ENCODE data around the gene RNF115.
"Not testable (repeated sequence)": the region's sequence is repeated elsewhere in the genome, so short reads cannot be mapped to it uniquely, and the experiment has no call there.

RNF115 gene

DNA sequence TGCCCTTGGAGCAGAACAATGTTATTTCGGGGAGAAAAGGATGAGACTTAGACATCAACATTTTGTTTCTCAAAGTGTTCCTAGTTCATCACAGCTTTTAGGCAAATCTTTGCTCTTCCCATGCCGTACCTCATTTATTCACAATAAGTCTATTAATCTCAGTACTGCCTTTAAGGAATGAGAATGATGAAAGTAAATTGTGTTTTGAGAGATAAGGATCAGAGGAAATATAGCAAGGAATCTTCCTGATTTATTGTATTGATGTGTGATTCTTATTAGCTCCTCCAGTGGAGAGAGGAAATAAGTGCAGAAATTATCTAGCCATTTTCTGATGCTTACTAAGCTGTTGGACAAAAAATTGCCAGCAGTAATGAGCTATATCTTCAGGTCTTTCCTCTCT is 2.1 kb upstream of the RNF115 start:
- no peak for DNase-seq

DNA sequence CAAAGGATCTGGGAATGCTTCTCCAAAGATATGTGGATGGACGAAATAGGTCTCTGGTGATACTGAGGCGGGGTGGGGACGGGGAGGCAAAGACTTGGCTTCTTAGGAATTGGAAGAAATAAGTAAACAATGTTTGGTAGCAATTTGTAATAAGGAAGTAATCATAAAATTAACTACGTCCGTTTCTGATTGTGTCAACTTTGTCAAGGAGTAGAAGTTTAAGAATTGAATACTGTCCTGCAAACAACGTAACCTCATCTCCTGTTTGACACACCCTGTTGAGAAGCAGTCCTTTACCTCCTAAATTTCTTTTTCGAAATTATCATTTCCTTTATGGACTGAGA is 576 bp upstream of the RNF115 start:
- DNase-seq, result no peak

DNA sequence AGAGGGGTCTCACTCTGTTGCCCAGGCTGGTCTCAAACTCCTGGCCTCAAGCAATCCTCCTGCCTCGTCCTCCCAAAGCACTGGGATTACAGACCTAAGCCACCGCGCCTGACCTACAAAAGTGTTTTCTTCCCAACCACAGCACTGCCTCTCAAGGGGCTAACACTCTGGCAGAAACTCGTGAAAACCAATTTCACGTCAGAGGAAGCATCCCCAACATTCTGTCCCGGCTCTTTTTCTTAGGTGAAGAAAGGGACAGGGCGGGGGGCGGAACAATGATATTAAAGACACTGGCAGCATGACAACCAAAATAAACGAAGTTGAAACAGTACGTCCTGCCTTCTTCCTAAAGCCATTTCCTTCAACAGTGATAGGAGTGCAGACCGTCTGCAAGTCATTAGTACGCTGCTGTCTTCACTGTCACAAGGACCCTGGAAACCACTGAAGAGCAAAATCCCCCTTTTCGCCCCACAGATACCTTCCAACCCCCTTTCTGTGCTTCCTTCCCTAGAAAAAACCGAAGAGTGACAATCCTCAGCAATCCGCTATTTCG is 1.0 kb downstream of the RNF115 start:
- not testable (repeated sequence) for DNase-seq

DNA sequence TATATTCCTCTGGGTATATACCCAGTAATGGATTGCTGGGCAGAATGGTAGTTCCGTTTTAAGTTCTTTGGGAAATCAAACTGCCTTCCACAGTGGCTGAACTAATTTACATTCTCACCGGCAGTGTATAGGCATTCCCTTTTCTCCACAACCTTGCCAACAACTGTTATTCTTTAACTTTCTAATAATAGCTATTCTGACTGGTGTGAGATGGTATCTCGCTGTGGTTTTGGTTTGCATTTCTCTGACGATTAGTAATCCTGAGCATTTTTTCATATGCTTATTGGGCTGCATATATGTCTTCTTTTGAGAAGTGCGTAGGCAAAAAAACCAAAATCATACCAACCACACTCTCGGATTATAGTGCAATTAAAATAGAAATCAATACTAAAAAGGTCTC is 5.8 kb downstream of the RNF115 start:
- DNase-seq, result not testable (repeated sequence)

DNA sequence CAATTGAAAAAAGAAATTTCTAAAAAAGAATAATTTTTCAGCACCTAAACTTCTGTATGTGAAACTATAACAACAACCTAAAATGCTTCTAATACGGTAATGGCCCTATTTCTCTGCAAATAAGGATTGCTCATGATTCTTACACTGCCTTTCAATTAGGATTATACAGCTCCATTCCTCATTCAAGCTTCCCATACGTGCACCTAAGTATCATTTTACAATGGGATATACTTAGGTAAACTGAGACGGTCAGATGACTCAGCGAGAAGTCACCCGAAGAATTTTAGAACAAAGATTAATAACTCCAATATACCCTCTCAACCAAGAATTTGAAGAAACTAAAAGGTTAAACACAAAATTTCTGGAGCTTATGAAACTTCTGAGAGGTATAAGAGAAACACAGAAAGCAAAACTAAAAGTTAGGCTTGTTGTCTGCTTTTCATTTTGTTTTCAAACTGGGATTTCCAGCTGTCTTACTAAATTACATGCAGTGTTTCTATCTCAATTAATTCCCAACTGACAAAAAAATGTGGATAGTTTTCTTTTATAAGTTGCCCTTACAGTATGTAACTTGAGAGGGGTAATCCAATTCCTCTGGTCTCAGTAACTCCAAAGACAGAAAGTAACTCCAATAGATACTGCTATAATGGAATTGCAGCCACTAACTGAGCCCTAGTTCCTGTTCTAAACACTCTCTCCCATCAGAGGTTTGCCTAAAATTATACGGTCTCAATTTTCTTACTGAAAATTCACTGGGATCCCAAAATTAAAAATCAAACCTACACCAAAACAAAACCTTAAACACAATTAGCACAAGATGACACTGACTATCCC is 10.7 kb downstream of the RNF115 start:
- not testable (repeated sequence) for DNase-seq

DNA sequence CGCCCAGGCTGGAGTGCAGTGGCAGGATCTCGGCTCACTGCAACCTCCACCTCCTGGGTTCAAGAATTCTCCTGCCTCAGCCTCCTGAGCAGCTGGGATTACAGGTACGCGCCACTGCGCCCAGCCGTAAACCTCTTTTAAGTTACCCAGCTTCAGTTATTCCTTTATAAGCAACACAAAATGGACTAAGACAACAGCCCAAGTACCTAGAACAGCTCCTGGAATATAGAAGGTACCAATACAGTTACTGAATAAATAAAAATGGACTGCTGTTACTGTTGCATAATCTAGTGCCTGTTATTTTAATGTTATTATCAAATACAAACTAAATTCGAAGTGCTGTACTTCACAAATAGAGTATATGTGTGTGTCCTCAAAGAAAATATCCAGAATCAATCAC is 17.1 kb downstream of the RNF115 start:
- no peak for DNase-seq

DNA sequence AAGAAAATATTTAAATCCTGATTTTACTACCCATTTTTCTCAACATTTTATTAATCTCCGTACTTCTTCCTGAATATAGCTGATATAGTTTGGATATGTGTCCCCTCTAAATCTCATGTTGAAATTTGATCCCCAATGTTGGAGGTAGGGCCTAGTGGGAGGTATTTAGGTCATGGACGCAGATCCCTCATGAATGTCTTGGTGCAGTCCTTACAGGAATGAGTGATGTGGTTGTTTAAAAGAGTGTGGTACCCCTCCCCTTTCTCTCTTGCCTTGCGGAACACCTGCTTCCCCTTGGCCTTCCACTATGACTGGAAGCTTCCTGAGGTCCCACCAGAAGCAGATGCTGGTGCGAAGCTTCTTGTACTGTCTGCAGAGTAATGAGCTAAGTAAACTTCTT is 17.5 kb downstream of the RNF115 start:
- no peak for DNase-seq

DNA sequence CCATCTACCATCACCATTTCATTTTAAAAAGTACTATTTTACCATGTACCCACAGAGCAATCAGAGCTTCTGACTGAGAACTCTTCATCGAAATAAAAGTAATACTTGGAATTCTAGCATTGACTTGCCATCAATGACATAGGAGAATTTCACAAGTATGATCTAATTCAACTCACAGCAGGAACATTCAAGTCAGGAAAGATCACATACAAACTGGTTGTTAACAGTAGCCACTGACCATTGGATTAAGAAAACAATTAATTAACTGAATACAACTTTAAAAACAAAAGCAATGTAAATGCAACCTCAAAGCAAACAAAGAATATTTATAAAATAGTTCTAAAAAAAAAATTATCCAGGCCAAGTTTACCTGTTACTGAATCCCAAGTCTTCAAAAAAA is 18.8 kb downstream of the RNF115 start:
- no peak for DNase-seq

DNA sequence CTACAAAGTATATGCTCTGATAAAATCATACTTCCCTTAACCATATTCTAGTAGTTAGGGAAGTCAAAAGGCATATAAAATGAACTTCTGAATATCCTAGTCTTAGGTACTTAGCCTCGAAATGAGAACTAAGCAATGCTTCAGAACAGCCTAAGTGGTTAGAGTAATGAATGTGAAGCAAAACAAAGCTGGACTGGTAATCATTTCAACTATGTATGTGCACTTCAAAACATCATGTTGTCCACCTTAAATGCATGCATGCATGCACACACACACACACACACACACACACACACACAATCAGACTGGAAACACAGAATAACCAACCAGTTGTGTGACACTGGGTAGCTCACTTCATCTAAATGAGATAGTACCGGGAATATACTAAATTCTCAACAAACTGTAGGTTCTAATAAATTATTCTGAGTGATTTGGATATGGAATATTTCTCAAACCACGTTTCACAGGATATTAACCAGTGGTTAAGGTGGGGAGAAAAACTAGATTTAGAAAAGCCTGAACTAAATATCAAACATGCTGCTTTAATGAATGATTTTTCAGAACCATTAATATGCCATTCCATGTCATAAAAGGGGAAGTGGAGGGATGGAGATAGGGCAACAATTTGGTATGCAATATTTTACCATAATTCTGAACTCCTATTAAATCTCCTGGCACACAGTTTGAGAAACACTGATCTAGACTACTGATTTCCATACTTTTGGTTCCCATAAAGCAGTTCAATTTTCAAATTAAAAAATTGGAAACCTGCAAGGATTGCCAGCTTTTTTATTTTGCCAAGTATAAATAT is 19.5 kb downstream of the RNF115 start:
- no peak for DNase-seq

DNA sequence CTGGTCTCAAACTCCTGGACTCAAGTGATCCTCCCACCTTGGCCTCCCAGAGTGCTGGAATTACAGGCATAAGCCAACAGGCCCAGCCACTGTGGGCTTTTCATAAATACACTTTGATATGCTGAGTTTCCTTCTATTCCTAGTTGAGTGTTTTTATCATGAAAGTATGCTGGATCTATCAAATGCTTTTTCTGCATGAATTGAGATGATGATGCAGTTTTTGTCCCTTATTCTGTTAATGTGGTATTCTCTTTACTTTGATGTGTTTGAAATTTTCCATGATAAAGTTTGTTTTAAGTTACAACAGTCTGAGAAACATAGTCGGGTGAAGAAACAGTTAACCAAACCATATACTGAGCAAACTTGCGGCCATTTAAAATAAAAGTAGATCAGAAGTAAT is 24.1 kb downstream of the RNF115 start:
- DNase-seq, result no peak

DNA sequence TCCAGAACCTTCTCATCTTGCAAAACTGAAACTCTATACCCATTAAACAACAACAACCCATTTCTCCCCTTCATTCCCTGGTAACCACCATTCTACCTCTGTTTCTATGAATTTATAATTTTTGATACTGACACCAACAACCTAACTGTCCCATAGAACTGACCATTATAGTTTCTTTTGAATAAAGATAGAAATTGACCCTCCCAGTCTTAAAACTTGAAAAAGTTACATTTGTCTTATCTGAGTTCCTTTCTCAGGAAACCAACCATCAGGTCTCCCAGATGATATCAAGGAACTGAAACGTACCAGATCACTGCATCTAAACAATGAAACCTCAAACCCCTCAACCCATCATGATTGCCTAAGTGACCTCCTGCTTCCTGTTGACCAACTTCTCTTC is 27.1 kb downstream of the RNF115 start:
- no peak for DNase-seq

DNA sequence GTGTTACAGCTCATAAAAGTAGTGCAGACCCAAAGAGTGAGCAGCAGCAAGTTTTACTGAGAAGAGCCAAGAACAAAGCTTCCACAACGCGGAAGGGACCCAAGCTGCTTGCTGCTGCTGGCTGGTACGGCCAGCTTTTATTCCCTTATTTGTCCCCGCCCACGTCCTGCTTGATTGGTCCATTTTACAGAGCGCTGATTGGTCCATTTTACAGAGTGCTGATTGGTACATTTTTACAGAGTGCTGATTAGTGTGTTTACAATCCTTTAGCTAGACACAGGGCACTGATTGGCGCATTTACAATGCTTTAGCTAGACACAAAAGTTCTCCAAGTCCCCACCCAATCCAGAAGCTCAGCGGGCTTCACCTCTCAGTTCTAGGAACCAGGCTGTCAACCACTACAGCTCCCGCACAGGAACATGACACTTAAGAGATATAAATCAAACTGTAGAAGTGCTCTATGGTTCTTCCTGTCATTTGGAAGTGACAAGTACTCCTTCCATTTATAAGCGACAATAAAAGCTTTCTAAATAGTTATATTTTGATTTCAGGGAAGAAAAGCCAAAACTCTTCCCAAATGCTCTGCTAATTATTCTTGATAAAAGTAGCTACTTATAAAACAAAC is 28.5 kb downstream of the RNF115 start:
- no peak for DNase-seq

DNA sequence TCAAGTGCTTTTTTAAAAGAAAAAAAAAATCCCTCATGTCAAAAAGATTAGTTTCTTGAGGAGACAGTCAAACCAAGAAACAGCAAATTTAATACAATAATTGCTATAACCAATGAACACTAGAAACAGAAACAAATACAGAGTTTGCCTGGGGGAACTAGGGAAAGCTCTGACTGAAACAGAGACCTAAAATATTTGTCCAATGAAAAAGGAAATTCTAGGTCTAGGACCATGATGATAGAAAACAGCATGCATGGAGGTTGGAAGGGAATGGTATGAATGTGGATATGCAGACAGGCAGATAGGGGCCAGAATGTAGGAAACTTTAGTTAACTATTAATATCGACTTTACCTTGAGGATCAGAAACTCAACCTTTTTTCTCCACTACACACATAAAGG is 31.4 kb downstream of the RNF115 start:
- DNase-seq, result no peak

DNA sequence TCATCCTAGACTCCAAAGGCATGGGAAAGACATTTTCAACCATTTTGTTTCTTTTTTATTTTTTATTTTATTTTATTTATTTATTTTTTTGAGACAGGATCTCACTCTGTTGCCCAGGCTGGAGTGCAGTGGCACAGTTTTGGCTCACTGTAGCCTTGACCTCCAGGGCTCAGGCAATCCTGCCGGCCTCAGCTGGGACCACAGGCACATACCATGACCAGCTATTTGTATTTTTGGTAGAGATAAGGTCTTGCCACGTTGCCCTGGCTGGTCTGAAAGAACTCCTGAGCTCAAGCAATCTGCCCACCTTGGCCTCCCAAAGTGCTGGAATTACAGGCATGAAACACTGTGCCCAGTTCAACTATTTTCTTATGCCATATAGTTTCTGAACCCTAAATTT is 32.0 kb downstream of the RNF115 start:
- DNase-seq, result not testable (repeated sequence)

DNA sequence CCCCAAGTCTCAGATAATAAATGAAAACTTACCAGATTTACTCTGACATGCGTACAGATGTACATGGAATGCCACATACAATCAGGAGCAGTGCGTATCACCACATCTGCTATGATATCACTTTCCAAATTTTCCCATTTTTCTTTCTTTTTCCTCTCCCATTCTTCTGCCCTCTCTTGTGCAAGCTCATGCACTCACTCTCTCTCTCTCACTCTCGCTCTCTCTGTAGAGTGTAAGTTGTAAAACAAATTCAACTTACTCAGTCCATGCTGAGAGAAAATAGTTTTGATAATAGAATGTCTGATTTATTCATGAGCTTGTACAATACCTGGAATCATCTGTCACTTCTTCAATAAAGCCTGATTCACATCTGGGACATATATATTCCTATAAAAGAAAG is 35.3 kb downstream of the RNF115 start:
- DNase-seq, result no peak

DNA sequence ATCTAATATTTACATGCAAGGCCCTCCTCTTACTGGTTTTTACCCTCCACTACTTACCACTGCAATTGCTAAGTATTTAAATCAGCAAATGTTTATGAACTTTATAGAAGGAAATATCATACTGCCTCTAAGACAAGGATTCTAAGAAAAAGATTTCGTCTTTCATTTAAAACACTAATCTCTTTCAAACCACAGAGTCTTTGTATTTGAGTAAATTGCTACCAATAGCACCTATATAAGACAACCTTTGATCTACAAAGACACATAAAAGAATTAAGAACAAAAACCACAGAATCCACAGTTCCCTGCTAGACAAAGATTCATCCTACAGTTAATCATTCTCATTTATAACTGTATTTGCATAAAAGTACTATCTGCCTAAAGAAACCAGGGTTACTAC is 37.6 kb downstream of the RNF115 start:
- DNase-seq, result no peak

DNA sequence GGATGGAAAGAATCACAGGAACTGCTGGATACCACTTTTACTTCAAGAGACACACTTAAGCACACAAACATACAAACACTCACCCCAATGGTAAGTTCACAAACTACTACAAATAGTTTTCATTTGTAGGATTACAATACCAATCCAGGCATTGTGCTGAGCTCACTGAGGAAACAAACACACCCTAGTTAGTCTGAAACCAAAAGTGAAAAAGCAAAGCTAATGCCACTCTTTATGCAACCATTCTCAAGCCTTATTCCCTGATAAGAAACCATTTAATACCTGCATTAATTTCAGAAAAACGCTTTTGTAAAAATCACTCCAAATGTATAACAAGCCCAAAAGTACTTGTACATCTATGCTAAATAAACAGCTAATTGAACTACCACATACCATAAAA is 38.3 kb downstream of the RNF115 start:
- DNase-seq, result no peak

DNA sequence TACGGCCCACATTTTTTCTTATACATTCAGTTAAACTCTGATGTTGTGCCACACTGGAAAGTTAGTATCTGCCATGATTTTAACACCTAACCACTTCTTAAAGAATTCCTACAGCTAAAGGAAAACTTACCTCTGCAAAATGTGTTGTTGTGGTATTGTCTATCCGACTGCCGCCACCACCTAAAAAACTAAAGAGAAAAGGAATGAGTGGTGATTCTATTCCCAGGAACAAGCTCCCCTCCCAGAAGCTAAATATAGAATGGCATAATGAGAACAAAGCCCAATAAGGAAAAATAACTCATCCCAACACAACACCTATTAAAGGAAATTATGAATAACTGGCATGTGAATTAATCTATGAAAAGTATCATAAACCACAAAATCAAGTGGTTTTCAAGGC is 39.5 kb downstream of the RNF115 start:
- no peak for DNase-seq

DNA sequence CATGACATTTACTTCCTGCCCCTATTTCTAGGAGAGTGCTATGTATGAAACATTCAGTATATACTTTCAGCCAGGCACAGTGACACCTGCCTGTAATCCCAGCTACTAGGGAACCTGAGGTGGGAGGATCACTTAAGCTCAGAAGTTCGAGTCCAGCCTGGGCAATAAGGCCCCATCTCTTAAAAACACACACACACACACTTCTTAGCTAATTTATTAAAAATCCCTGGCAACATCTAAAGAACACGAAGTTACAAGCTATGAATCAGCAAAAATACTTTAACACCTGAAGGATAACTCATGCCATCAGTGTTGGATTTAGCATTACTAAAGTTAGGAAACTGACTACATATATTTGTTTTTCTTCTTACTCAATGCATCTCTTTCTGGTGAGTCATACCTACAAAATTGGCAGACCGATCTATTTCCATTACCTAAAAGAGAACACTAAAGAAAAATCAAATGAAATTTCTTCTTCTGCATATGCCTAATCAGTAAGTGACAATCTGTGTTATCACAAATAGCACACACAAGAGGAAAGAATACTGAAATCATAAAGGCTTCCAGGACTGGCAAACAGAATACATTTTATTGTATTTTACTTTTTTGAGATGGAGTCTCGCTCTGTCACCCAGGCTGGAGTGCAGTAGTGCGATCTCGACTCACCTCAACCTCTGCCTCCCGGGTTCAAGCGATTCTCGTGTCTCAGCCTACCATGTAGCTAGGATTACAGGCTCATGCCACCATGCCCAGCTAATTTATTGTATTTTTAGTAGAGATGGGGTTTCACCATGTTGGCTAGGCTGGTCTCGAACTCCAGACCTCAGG is 41.4 kb downstream of the RNF115 start:
- DNase-seq, result no peak

DNA sequence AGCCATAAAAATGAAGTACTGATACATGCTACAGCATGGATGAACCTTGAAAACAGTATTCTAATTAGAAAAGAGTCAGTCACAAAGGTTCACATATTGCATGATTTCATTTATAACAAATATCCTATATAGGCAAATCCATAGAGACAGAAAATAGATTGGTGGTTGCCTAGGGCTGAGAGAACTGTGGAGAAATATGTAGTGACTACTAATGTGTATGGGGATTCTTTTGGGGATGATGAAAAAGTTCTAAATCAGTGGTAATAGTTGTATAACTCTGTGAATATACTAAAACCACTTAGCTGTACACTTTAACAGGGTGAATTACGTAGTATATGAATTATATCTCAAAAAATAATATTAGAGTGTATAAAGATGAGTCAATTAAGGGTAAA is 45.8 kb downstream of the RNF115 start:
- no peak for DNase-seq

DNA sequence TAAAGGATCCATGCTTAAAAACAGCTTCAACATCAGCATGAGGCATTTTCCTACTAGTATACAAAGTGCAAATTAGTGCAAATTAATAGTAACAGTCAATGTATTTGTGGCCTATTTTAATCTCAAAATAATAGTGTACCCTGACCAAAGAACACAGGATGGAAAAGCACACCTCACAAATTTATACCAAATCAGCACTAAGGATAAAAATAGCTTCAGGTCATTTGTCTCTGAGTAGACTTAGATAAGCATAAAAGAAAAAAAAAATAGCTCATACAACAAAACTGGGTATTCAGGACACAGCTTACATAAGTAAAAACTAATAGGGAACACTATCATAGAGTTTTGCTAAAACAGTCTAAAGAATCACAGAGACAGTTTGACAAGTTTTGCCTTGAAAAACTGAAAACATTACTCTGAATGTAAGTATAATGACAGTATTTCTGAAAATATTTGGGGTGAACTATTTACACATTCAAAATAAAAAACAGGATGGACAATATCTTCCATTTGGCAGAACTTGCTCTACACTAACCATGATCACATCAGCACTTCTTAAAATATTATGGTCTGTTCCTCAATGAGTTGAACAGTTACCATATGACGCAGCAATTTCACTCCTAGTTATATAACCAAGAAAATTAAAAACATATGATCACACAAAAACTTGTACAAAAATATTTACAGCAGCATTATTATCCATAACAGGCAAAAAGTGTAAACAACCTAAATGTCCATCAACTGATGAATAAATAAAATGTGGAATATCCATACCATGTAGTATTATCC is 46.3 kb downstream of the RNF115 start:
- DNase-seq, result no peak

DNA sequence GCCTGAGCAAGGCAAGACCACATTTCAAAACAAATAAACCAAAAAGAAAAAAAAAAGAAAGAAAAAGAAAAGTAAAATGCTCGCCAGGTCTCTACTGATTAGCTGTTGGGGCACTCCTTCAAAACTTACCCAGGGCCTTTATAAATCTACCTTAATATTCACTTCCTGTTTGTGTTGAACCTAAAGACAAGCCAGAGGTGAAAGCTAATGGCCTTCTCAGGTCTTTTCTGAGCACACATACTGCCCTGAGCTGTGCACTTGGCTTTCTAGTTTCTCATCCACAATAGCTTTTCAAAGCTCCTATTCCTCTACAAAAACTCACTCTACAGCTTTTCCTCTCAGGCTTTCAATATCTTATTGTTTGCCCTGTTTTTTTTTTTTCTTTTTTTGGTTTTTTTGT is 50.5 kb downstream of the RNF115 start:
- no peak for DNase-seq
